Uterus (tissue), 4 donors: Measurements from ENCODE around the gene HAUS2. TPM values are rescaled to one million over a fixed set of nuclear protein-coding genes. Genes with fewer than 3 reads are reported as not detected.
"Not testable (repeated sequence)": the region's sequence is repeated elsewhere in the genome, so short reads cannot be mapped to it uniquely, and the experiment has no call there.

Experiments
- DNase-seq, 2 donors: peaks; one replicate each; pipeline ENCODE4 v3.0.0-alpha.2; 2019 to 2020
- H3K27ac ChIP-seq, 2 donors: fragments of 200-600 bp; sonication (generic); 1 replicate in 1 of 2; 2 replicates in 1 of 2; pipeline ENCODE4 v1.5.1; 2016 to 2018
- H3K27me3 ChIP-seq, 2 donors: fragments of 200-600 bp; sonication (generic); one replicate each; pipeline ENCODE4 v1.5.1; 2018 to 2019; ENCODE audit warnings: control low read depth in 1 of 2
- H3K36me3 ChIP-seq, 2 donors: fragments of 200-600 bp; sonication (generic); one replicate each; pipeline ENCODE4 v1.5.1; 2019; ENCODE audit warnings: control low read depth in 1 of 2
- H3K4me1 ChIP-seq, 2 donors: fragments of 200-600 bp; sonication (generic); one replicate each; pipeline ENCODE4 v1.5.1; 2018 to 2019; ENCODE audit warnings: control low read depth in 1 of 2
- H3K4me3 ChIP-seq, 2 donors: fragments of 200-600 bp; sonication (generic); 1 replicate in 1 of 2; 2 replicates in 1 of 2; pipeline ENCODE4 v1.5.1; 2018 to 2019; ENCODE audit warnings: mild to moderate bottlenecking in 1 of 2
- H3K9me3 ChIP-seq, 2 donors: fragments of 200-600 bp; sonication (generic); one replicate each; pipeline ENCODE4 v1.5.1; 2019; ENCODE audit warnings: control low read depth in 1 of 2
- POLR2A ChIP-seq, 2 donors: fragments of 450-650 bp; IDR thresholded peaks; one replicate each; pipeline ENCODE4 v1.6.1; 2016; ENCODE audit warnings: antibody characterized with exemption in 2 of 2, mild to moderate bottlenecking in 1 of 2, moderate library complexity in 1 of 2
- intact Hi-C: fragments of 100-400 bp; cut with DNase I; formaldehyde crosslinking; loops from one replicate; pipeline ENCODE4 v1.15.1; 2023; ENCODE audit warnings: low total_unique reads
- total RNA-seq, 4 donors: library from RNA; depleted of rRNA in 3 of 4; stranded (reverse); fragments of >200 nt in 3 of 4; gene quantifications; one replicate each; pipeline versions ENCODE4 v1.1.0 to v1.2.4, GENCODE V29; 2014 to 2023
- TF ChIP-seq, protein P1 (sequence below), 4 experiments: fragments of 200-600 bp in 2 of 4; fragments of 450-650 bp in 2 of 4; sonication (generic) in 2 of 4; IDR thresholded peaks; one replicate each; pipeline ENCODE4 v1.5.1; 2016 to 2019; ENCODE audit warnings: antibody characterized with exemption in 4 of 4, mild to moderate bottlenecking in 2 of 4, moderate library complexity in 1 of 4
- donor health status: DM: yes; HTN: yes; CAD: no.

HAUS2 gene
- total RNA-seq, 4 donors from 2014 or later: 3.5 to 28.1 (median 14.6) TPM

DNA sequence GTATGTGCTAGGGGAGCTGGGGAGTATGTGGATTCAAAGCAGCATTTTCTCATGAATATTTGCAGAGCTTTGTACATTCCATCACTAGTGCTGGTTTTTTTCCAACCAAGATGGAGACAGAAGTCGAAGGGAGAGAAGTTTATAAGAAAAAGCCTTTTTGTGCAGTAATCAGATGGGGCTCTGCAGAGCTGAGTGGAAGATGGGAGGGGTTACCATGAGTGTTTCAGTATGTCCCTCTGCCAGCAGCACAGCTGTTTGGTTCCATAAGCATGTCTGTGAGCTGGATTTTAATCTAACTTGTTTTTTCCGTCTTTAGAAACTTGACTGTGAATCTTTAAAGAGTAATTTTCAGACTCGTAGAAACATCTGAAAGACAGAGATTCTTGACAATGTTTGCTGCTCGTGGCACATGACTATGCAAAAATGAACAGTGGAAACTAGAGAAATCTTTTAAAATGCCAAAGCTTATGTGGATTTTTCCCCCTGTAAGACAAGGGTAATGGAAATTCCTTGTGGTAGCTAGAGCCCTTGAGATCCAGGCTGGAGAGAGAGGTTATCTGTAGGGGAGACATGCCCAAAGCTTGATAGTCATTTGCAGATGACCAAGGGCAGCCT is 47.1 kb downstream of the HAUS2 start:
- peak overlapping the region; percentile 12 to 73 for H3K27ac ChIP-seq
- H3K9me3 ChIP-seq: no peaks in the 10 kb centered on the region
- no peak for TF ChIP-seq POLR2A (IDR thresholded peaks at IDR 0.05)
- TF ChIP-seq, protein P1, sequence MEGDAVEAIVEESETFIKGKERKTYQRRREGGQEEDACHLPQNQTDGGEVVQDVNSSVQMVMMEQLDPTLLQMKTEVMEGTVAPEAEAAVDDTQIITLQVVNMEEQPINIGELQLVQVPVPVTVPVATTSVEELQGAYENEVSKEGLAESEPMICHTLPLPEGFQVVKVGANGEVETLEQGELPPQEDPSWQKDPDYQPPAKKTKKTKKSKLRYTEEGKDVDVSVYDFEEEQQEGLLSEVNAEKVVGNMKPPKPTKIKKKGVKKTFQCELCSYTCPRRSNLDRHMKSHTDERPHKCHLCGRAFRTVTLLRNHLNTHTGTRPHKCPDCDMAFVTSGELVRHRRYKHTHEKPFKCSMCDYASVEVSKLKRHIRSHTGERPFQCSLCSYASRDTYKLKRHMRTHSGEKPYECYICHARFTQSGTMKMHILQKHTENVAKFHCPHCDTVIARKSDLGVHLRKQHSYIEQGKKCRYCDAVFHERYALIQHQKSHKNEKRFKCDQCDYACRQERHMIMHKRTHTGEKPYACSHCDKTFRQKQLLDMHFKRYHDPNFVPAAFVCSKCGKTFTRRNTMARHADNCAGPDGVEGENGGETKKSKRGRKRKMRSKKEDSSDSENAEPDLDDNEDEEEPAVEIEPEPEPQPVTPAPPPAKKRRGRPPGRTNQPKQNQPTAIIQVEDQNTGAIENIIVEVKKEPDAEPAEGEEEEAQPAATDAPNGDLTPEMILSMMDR (IDR thresholded peaks at IDR 0.05): no peak
- intact Hi-C loops: no loop called here
- no peaks in the 10 kb centered on the region for H3K27me3 ChIP-seq
- no peaks in the 10 kb centered on the region for H3K36me3 ChIP-seq
- no peak overlapping the region for H3K4me3 ChIP-seq
- no peak for DNase-seq
- H3K4me1 ChIP-seq: peaks cover 0 to 5% of the 10 kb centered on the region in 2 donors

DNA sequence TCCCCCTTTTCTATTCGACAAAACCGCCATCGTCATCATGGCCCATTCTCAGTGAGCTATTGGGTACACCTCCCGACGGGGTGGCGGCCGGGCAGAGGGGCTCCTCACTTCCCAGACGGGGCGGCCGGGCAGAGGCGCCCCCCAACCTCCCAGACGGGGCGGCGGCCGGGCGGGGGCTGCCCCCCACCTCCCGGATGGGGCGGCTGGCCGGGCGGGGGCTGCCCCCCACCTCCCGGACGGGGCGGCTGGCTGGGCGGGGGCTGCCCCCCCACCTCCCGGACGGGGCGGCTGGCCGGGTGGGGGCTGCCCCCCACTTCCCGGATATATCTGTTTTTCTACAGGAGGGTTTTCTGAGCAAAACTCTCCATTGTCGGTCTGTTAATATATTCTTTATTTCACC is 52.7 kb downstream of the HAUS2 start:
- H3K27me3 ChIP-seq, H3K27ac ChIP-seq, DNase-seq, H3K4me3 ChIP-seq, H3K4me1 ChIP-seq, H3K9me3 ChIP-seq, H3K36me3 ChIP-seq, intact Hi-C loops: not testable (repeated sequence)

DNA sequence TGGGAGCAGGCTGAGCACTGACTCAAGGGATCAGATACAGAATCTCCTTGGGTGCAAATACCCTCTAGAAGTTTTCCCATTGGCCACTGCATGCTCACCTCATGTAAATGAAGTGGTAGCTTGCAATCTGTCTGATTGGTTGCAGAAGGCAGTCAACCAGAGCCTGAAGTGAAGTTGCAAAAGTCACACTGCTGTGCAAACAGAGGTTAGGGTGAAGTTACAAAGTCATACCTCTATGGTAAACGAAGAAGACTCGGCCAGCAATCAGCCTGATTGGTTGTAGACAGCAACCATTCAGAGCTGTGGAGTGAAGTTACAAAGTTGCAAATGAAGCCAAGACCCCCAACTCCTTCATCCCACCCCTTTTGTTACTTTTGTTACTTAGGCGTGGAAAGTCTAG is 53.9 kb downstream of the HAUS2 start:
- peaks cover 0 to 7% of the 10 kb centered on the region in 2 donors for H3K4me1 ChIP-seq
- H3K36me3 ChIP-seq: no peaks in the 10 kb centered on the region
- DNase-seq: no peak
- H3K27me3 ChIP-seq: no peaks in the 10 kb centered on the region
- H3K27ac ChIP-seq: no peak overlapping the region
- intact Hi-C loops: no loop called here
- no peak for TF ChIP-seq POLR2A (IDR thresholded peaks at IDR 0.05)
- TF ChIP-seq, protein P1 (IDR thresholded peaks at IDR 0.05): no peak
- no peak overlapping the region for H3K4me3 ChIP-seq
- H3K9me3 ChIP-seq: no peaks in the 10 kb centered on the region

DNA sequence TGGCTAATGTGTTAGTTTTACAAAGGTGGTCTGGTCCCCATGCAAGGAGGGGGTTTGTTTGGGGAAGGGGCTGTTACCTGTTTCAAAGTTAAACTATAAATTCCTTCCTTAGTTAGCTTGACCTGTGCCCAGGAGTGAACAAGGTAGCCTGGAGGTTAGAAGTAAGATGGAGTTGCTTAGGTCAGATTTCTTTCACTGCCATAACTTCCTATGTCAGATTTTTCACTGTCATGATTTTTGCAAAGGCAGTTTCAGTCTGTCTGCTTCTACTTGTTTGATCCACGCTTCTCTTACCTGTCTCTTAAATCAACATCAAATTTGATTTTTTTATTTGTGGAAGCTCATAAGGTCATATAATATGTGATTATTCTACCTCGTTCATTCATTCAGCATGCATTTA is 55.3 kb downstream of the HAUS2 start:
- TF ChIP-seq, protein P1 (IDR thresholded peaks at IDR 0.05): no peak
- no peak for TF ChIP-seq POLR2A (IDR thresholded peaks at IDR 0.05)
- Histone ChIP-seq H3K27ac (no peak overlapping the region), H3K4me1 (peaks cover 0 to 7% of the 10 kb centered on the region in 2 donors), H3K4me3 (no peak overlapping the region), H3K27me3 (no peaks in the 10 kb centered on the region), H3K9me3 (no peaks in the 10 kb centered on the region), H3K36me3 (no peaks in the 10 kb centered on the region)
- no peak for DNase-seq
- intact Hi-C loops: no loop called here

DNA sequence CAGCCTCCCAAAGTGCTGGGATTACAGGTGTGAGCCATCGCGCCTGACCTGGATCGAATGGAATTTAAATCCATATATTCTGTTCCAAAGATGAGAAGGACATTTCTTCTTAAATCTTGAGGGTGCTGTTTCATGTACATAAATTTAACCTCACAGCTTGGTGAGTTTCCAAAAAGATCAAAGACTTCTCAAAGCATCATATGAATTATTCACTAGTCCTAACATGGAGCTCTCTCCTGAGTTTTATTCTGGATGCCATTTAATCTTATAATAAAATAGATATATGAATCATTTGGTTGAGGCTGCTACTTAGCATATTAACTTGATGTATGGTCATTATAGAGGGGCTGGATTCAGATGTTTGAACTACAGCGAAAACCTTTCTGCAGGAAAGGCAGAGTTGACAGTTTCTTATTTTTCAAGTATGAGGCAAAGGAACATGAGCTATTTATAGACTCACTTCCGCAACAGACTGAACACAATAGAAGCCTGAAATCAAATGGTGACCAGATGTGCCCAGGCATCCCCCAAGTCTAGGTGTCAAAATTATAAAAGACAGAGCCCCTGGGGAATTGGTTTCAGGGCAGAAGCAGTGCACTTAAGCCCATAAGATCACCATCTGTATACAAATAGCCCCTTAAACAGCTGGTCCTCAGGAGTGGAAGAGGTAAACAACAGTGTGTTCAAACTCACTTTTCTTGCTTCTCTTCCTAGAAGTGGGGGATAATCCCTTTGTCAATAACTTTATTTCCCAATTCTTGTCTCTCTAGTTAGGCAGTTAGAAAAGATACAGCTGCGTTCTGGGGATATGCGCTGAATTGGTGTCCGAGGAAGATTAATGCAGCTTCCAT is 56.5 kb downstream of the HAUS2 start:
- Histone ChIP-seq H3K27ac (peak overlapping the region; percentile 65 to 79), H3K36me3 (no peaks in the 10 kb centered on the region), H3K9me3 (no peaks in the 10 kb centered on the region), H3K4me3 (no peak overlapping the region), H3K27me3 (no peaks in the 10 kb centered on the region), H3K4me1 (peaks cover 0 to 7% of the 10 kb centered on the region in 2 donors)
- TF ChIP-seq, protein P1 (IDR thresholded peaks at IDR 0.05): no peak
- TF ChIP-seq POLR2A (IDR thresholded peaks at IDR 0.05): no peak
- intact Hi-C loops: no loop called here
- DNase-seq: no peak
